Gastrocnemius medialis (tissue), 4 donors: ENCODE measurements around the gene UGGT2. TPM values are rescaled to one million over a fixed set of nuclear protein-coding genes. Genes with fewer than 3 reads are reported as not detected.

Experiments
- ATAC-seq, 2 donors: fragments of 150-250 bp; one replicate each; pipeline ENCODE4 v1.9.1; 2016
- DNase-seq, 2 donors: peaks; one replicate each; pipeline ENCODE4 v3.0.0-alpha.2; 2019
- H3K27ac ChIP-seq, 4 donors: fragments of 200-600 bp; sonication (generic); 1 replicate in 1 of 4; 2 replicates in 3 of 4; pipeline ENCODE4 v1.5.1; 2016 to 2018; ENCODE audit warnings: mild to moderate bottlenecking in 2 of 4, moderate library complexity in 1 of 4
- H3K27me3 ChIP-seq, 3 donors: fragments of 200-600 bp; sonication (generic) in 2 of 3; 1 replicate in 1 of 3; 2 replicates in 2 of 3; pipeline versions ENCODE4 v1.5.1 to v1.6.0; 2016 to 2019; ENCODE audit warnings: mild to moderate bottlenecking in 1 of 3, moderate library complexity in 1 of 3
- H3K36me3 ChIP-seq, 2 donors: fragments of 200-600 bp; sonication (generic) in 1 of 2; one replicate each; pipeline ENCODE4 v1.5.1; 2017 to 2018
- H3K4me1 ChIP-seq, 2 donors: fragments of 200-600 bp; sonication (generic) in 1 of 2; one replicate each; pipeline ENCODE4 v1.5.1; 2016 to 2017; ENCODE audit warnings: mild to moderate bottlenecking in 2 of 2
- H3K4me3 ChIP-seq, 4 donors: fragments of 200-600 bp; sonication (generic) in 3 of 4; 1 replicate in 1 of 4; 2 replicates in 3 of 4; pipeline ENCODE4 v1.5.1; 2016 to 2019; ENCODE audit warnings: mild to moderate bottlenecking in 2 of 4
- H3K9me3 ChIP-seq, 3 donors: fragments of 200-600 bp; sonication (generic) in 2 of 3; 1 replicate in 1 of 3; 2 replicates in 2 of 3; pipeline ENCODE4 v1.5.1; 2016 to 2019
- POLR2A ChIP-seq, 2 donors: fragments of 450-650 bp; IDR thresholded peaks; one replicate each; pipeline ENCODE4 v1.6.1; 2017; ENCODE audit warnings: antibody characterized with exemption in 2 of 2, mild to moderate bottlenecking in 2 of 2, moderate library complexity in 2 of 2
- in situ Hi-C, 4 donors: fragments of 200-750 bp; cut with MboI; loops; one replicate each; pipeline versions ENCODE4 v1.15.0 to v1.8.0; 2017; ENCODE audit warnings: low sequenced_read_pairs in 4 of 4
- intact Hi-C: fragments of 100-400 bp; cut with DNase I; formaldehyde crosslinking; loops from one replicate; pipeline ENCODE4 v1.15.1; 2023; ENCODE audit warnings: low total_unique reads
- total RNA-seq, 4 donors: library from RNA; depleted of rRNA; stranded (reverse); fragments of >200 nt; gene quantifications; one replicate each; pipeline versions ENCODE4 v1.1.0 to v1.2.3, GENCODE V29; 2016
- TF ChIP-seq, protein P1 (sequence below), 5 experiments: fragments of 450-650 bp in 3 of 5; fragments of 200-600 bp in 2 of 5; sonication (generic) in 2 of 5; IDR thresholded peaks in 4 of 5; conservative IDR thresholded peaks in 1 of 5; 1 replicate in 4 of 5; 2 replicates in 1 of 5; pipeline ENCODE4 v1.5.1; 2016 to 2019; ENCODE audit warnings: antibody characterized with exemption in 5 of 5, mild to moderate bottlenecking in 3 of 5, moderate library complexity in 3 of 5

UGGT2 gene, protein sequence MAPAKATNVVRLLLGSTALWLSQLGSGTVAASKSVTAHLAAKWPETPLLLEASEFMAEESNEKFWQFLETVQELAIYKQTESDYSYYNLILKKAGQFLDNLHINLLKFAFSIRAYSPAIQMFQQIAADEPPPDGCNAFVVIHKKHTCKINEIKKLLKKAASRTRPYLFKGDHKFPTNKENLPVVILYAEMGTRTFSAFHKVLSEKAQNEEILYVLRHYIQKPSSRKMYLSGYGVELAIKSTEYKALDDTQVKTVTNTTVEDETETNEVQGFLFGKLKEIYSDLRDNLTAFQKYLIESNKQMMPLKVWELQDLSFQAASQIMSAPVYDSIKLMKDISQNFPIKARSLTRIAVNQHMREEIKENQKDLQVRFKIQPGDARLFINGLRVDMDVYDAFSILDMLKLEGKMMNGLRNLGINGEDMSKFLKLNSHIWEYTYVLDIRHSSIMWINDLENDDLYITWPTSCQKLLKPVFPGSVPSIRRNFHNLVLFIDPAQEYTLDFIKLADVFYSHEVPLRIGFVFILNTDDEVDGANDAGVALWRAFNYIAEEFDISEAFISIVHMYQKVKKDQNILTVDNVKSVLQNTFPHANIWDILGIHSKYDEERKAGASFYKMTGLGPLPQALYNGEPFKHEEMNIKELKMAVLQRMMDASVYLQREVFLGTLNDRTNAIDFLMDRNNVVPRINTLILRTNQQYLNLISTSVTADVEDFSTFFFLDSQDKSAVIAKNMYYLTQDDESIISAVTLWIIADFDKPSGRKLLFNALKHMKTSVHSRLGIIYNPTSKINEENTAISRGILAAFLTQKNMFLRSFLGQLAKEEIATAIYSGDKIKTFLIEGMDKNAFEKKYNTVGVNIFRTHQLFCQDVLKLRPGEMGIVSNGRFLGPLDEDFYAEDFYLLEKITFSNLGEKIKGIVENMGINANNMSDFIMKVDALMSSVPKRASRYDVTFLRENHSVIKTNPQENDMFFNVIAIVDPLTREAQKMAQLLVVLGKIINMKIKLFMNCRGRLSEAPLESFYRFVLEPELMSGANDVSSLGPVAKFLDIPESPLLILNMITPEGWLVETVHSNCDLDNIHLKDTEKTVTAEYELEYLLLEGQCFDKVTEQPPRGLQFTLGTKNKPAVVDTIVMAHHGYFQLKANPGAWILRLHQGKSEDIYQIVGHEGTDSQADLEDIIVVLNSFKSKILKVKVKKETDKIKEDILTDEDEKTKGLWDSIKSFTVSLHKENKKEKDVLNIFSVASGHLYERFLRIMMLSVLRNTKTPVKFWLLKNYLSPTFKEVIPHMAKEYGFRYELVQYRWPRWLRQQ (N-terminal part only)
- total RNA-seq = 10 to 100 TPM in 1 of 4 donors, 1 to 10 TPM in 3; 4.0 to 10.6 (median 6.8) TPM

DNA sequence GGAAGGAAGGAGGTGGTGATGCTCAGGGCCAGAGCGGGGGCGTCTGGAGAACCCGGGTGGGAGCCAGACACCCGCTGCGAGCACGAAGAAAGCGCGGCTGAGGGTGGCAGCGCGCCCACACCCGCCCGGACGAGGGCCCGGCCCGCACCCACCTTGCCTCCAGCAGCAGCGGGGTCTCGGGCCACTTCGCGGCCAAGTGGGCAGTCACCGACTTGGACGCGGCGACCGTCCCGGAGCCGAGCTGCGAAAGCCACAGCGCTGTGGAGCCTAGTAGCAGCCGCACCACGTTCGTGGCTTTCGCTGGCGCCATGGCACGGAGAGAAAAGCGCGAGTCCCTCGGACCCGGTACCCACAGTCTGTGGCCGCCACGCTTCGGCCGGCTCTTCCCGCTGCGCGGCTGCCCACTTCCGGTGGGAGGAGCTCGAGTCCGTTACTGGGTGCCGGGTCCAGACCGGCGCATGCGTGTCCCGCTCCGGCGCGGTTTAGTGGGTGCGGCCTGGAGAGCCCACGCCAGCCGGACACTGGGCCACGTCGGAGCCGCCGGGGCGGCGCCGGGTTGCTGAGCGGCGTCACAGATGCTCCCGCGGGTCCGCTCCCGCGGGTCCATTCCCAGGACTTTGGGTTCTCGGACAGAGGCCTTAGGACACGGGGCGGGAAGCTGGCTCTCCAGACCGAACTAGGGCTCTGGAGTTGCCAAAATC lies at the start of gene UGGT2:
Gene UGGT2 (minus strand): TSS at position 399 of the 701 bp plus-strand sequence. CDS start 89 bp downstream, at position 310.
- no peaks in the 10 kb centered on the region for H3K27me3 ChIP-seq
- peak within 1 kb of the TSS; percentile 66 to 97 (median 94) for H3K4me3 ChIP-seq
- in situ Hi-C loops (no loop called here), intact Hi-C loops (loop anchor here (10.0 kb wide), 2 partner anchors 762 to 1382 kb away; partner anchors contain the start of gene RAP2A)
- peak within 1 kb of the TSS; percentile 78 to 83 (median 80) for H3K27ac ChIP-seq
- no peaks in the 10 kb centered on the region for H3K9me3 ChIP-seq
- no peaks in the 10 kb centered on the region for H3K36me3 ChIP-seq
- H3K4me1 ChIP-seq = peaks cover 5 to 9% of the 10 kb centered on the region in 2 donors
- TF ChIP-seq, protein P1, sequence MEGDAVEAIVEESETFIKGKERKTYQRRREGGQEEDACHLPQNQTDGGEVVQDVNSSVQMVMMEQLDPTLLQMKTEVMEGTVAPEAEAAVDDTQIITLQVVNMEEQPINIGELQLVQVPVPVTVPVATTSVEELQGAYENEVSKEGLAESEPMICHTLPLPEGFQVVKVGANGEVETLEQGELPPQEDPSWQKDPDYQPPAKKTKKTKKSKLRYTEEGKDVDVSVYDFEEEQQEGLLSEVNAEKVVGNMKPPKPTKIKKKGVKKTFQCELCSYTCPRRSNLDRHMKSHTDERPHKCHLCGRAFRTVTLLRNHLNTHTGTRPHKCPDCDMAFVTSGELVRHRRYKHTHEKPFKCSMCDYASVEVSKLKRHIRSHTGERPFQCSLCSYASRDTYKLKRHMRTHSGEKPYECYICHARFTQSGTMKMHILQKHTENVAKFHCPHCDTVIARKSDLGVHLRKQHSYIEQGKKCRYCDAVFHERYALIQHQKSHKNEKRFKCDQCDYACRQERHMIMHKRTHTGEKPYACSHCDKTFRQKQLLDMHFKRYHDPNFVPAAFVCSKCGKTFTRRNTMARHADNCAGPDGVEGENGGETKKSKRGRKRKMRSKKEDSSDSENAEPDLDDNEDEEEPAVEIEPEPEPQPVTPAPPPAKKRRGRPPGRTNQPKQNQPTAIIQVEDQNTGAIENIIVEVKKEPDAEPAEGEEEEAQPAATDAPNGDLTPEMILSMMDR (IDR thresholded peaks at IDR 0.05 in 4 of 5, conservative IDR thresholded peaks at IDR 0.05 in 1 of 5) = peak in 2 of 5 experiments; percentile 14 to 31
- peak; percentile 70 to 72 for TF ChIP-seq POLR2A (IDR thresholded peaks at IDR 0.05)
- DNase-seq (peak; percentile 78 to 90), ATAC-seq (peak; percentile 94 to 95)

DNA sequence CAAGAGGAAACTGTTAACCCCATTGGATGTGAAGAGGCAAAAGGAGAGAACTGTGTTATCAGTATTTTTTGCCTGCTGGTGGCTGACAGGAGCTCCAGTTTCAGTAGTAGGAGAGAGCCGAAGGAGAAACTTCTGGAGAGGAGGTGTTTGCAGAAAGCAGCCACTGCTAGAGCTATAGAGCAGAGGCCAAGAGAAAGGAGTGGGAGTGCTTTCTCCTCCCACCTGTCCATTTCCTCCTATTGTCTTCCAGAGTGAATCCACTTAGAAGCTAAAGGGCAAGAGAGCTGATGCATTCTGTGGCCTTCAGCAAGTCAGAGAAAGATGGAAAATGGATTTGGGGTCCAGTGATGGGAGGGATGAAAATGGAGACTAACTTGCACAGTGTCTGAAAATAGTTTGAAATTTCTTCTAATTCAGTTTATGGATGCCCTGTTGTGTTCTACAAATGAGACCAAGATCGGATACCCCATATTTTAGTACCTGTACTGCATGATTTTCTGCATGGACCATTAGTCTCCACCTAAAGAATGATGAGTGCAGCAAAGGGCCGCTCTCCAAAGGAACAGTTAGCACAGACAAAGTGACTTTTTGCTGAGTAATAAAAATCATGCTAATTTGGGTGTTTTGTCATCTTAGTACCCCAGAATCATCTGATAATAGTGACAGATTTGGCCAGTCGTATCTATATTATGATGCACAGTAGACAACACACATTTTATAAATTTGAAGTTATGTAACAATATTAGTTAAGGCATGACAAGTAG lies 47.4 kb upstream of the UGGT2 start:
- no peak overlapping the region for H3K27ac ChIP-seq
- TF ChIP-seq, protein P1 (IDR thresholded peaks at IDR 0.05 in 4 of 5, conservative IDR thresholded peaks at IDR 0.05 in 1 of 5) = no peak
- TF ChIP-seq POLR2A (IDR thresholded peaks at IDR 0.05) = no peak
- no peaks in the 10 kb centered on the region for H3K9me3 ChIP-seq
- H3K36me3 ChIP-seq = no peaks in the 10 kb centered on the region
- H3K27me3 ChIP-seq = peaks cover 0 to 3% (median 0%) of the 10 kb centered on the region in 3 donors
- DNase-seq (no peak), ATAC-seq (no peak)
- intact Hi-C loops (no loop called here), in situ Hi-C loops (no loop called here)
- no peaks in the 10 kb centered on the region for H3K4me1 ChIP-seq
- H3K4me3 ChIP-seq = no peak overlapping the region

- Histone ChIP-seq H3K27ac (no peak overlapping the region), H3K9me3 (no peaks in the 10 kb centered on the region), H3K27me3 (peaks cover 33 to 52% (median 45%) of the 10 kb centered on the region in 3 donors), H3K36me3 (no peaks in the 10 kb centered on the region), H3K4me1 (peaks cover 0 to 4% of the 10 kb centered on the region in 2 donors), H3K4me3 (no peak overlapping the region)
- in situ Hi-C loops = no loop called here
- DNase-seq (no peak), ATAC-seq (no peak)
- TF ChIP-seq POLR2A (IDR thresholded peaks at IDR 0.05) = no peak
- TF ChIP-seq, protein P1 (IDR thresholded peaks at IDR 0.05 in 4 of 5, conservative IDR thresholded peaks at IDR 0.05 in 1 of 5) = no peak
- intact Hi-C loops = no loop called here
Observed at GRCh38 chr13:96093296-96094006, 40.2 kb upstream of the UGGT2 start.
